DMS 273 (cell line): ENCODE measurements around the gene DYSF.

Experiments used
- DNase-seq: peaks from one replicate; lab custom pipeline; 2025; ENCODE audit not compliant: unreplicated experiment; lab: John Stamatoyannopoulos, UW

The DYSF gene

GRCh38 chr2:71564361-71564760 is 111.0 kb downstream of the DYSF start:
- no peak for DNase-seq

DNA sequence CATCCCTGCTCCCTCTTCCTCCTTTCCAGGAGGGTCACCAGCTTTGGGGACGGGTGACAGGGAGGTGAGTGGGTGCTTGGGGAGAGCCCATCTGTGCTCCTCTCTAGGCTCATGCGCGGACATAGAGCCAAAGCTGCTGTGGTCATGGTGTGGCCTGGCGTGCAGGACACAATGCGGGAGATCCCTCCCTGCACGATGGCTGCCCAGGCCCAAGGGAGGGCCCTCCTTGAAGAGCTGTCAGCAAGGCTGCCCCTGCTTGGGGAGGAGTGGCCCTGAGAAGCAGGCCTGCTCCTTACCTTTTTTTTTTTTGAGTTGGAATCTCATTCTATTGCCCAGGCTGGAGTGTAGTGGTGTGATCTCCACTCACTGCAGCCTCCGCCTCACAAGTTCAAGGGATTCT is 111.4 kb downstream of the DYSF start:
- DNase-seq, result no peak

DNA sequence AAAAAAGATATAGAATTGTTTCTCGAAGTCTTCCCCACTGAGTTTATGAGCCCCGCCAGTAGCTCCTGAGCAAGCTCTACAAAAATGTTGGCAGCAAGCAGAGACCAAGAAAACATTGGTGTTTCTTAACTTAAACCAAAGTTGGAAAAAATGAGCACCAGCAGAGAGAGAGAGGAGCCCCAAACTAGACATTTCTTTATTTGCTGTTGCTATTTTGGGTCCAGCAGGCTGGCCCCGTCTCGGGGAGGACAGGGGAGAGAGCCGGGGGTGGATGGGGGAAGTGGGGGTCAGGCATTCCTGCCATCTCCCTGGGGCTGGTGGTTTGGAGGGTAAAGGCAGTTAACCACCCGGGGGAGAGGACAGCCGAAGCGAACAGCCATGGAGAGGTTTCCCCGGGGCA is 113.0 kb downstream of the DYSF start:
- no peak for DNase-seq

DNA sequence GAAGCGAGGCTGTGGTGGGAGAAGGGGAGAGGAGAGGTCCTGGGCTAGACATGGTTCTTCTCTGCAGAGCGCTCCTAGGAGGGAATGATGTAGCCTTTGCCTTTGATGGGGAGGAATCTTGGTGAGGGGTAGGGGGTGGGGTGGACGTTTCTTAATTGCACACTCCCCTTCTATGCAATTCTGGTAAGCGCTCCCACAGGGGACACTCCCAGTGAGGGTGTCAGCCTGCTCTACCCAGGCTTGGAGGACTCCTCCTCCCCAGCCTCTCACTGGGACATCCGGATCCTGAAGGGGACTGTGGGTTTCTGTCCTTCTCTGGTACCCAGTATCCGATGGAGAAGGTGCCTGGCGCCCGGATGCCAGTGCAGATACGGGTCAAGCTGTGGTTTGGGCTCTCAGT is 114.3 kb downstream of the DYSF start:
- DNase-seq, result no peak

- no peak for DNase-seq
Observed at GRCh38 chr2:71568103-71568502, 114.7 kb downstream of the DYSF start.

DNA sequence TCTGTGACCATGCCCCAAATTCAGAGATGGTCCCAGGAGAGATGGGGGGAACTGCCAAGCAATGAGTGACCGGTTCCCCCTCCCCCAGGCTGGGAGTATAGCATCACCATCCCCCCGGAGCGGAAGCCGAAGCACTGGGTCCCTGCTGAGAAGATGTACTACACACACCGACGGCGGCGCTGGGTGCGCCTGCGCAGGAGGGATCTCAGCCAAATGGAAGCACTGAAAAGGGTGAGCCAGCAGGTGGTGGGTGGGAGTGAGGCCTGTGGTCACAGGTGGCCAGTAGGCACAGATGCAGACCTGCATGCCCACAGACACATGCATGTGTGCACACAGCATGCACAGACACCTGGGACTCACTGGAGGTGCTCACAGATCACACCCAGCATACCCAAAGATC is 117.2 kb downstream of the DYSF start:
- DNase-seq, result no peak

DNA sequence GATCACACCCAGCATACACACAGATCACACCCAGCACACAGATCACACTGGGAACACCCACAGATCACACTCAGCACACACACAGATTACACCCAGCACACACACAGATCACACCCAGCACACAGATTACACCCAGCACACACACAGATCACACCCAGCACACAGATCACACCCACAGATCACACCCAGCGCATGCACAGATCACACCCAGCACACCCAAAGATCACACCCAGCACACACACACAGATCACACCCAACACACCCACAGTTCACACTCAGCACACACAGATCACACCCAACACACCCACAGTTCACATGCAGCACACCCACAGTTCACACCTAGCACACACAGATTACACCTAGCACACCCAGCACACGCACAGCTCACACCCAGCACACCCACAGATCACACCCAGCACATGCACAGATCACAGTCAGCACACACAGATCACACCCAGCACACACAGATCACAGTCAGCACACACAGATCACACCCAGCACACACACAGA is 117.6 kb downstream of the DYSF start:
- no peak for DNase-seq

- no peak for DNase-seq
Observed at GRCh38 chr2:71571945-71572344, 118.6 kb downstream of the DYSF start.

GRCh38 chr2:71575966-71576365 is 122.6 kb downstream of the DYSF start:
- no peak for DNase-seq

- no peak for DNase-seq
Observed at GRCh38 chr2:71576541-71576940, 123.2 kb downstream of the DYSF start.

DNA sequence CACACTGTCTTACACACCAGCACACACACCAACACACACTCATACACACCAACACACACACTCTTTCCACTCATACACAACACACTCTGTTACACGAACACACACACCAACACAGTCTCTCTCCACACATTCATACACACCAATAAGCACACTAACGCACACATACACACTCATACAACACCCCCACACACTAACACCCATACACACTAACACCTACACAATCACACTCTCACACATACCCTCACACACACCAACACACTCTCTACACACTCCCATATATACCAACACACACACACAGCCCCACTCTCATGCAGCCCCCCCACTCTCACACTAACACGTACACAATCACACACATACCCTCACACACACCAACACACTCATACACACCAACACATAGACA is 123.8 kb downstream of the DYSF start:
- DNase-seq, result no peak

GRCh38 chr2:71578767-71579342 is 125.5 kb downstream of the DYSF start:
- no peak for DNase-seq

DNA sequence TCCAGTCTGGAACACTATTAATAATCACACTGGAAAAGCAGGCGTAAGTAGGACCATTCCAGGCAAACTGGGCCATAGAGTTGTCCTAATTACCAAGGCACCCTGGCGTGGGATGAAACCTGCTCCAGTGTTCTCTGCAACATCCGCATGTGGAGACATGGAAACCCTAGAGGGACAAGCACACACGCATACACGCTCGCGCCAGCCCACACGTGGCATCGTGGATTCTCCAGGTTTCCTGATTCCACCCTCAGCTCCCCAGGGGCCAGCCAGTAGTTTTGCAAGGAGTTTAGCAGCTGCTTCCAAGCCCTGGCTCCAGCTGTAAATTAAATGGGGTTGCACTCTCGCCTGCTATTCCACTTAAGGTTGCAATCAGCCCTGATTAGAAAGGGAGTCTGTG is 127.7 kb downstream of the DYSF start:
- DNase-seq, result peak; percentile 39

DNA sequence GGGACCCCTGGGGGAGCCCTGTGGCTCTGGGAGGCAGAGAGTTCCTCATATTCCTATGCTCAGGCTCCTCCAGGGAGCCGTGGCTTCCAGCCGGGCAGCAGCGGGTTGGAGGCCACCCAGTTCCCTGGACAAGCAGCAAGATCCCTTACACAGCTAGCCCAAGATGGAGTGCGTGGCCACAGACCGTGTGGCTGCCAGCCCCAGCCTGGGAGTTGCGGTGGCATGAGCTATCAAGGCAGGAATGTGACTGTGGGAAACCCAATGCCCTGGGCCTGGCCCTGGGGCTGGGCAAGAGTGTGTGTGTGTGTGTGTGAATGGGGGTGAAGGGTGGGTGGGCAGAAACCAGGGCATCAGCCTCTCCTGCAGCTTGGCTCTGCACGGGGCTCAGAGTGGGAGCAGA is 130.5 kb downstream of the DYSF start:
- no peak for DNase-seq

- no peak for DNase-seq
Observed at GRCh38 chr2:71586471-71586870, 133.1 kb downstream of the DYSF start.

- no peak for DNase-seq
Observed at GRCh38 chr2:71587509-71588073, 134.2 kb downstream of the DYSF start.

GRCh38 chr2:71588497-71589170 is 135.3 kb downstream of the DYSF start:
- no peak for DNase-seq

- no peak for DNase-seq
Observed at GRCh38 chr2:71589763-71590162, 136.4 kb downstream of the DYSF start.

DNA sequence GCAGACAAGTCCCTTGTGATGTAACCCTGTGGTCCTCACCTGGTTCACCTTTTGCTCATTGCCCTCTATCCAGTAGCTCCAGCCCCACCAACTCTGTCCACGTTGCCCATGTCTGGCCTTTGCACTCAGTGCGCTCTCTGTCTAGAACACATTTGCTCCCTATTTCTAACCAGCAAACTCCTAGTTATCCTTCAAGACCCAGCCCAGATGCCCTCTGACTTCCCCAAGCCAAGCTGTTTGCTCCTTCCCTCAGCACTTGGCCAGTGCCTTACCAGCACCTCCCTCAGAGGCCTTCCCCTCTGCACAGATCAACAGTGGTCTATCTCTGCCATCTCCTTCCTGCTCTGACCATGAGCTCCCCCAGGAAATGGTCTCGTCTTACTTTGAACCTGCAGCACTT is 137.7 kb downstream of the DYSF start:
- DNase-seq, result no peak

GRCh38 chr2:71592181-71592711 is 138.9 kb downstream of the DYSF start:
- DNase-seq, result no peak

- DNase-seq, result no peak
Observed at GRCh38 chr2:71595569-71595968, 142.2 kb downstream of the DYSF start.

GRCh38 chr2:71596011-71596410 is 142.7 kb downstream of the DYSF start:
- DNase-seq, result no peak
